Stimulated activated CD8-positive, alpha-beta memory T cell treated with anti-CD3 and anti-CD28 coated beads, Interleukin-7, amount 100 ng/mL, for 24 hours (primary cell): ENCODE data around the gene HIPK2.
"Not testable (repeated sequence)": the region's sequence is repeated elsewhere in the genome, so short reads cannot be mapped to it uniquely, and the experiment has no call there.

ENCODE experiments used
- DNase-seq: peaks from one replicate; pipeline ENCODE4 v3.0.0-alpha.2; 2020; ENCODE audit warnings: low read depth

HIPK2 gene

GRCh38 chr7:139671967-139672366, 105.8 kb downstream of the HIPK2 start:
- no peak for DNase-seq

GRCh38 chr7:139670662-139671061, 107.1 kb downstream of the HIPK2 start:
- DNase-seq = not testable (repeated sequence)

GRCh38 chr7:139669106-139670061, 108.4 kb downstream of the HIPK2 start:
- no peak for DNase-seq

DNA sequence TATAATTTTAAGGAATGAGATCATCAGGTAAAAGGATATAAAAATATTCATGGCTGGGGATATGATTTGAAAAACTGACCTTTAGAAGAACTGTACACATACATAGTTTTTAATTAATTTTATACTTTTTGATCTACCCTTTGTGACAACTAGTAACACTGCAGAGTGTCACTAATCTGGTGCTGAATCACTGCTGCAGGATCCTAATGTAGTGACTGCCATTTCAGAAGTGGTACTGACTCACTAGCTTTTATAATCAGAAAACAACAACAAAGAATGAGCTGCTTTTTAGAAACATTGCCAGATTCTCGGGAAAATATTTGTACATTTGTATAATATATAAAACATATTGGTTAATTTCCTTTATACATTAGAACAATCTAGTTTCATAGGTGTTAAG, 110.4 kb downstream of the HIPK2 start:
- DNase-seq = no peak

GRCh38 chr7:139666501-139666900, 111.3 kb downstream of the HIPK2 start:
- no peak for DNase-seq

GRCh38 chr7:139664434-139664833, 113.4 kb downstream of the HIPK2 start:
- no peak for DNase-seq

DNA sequence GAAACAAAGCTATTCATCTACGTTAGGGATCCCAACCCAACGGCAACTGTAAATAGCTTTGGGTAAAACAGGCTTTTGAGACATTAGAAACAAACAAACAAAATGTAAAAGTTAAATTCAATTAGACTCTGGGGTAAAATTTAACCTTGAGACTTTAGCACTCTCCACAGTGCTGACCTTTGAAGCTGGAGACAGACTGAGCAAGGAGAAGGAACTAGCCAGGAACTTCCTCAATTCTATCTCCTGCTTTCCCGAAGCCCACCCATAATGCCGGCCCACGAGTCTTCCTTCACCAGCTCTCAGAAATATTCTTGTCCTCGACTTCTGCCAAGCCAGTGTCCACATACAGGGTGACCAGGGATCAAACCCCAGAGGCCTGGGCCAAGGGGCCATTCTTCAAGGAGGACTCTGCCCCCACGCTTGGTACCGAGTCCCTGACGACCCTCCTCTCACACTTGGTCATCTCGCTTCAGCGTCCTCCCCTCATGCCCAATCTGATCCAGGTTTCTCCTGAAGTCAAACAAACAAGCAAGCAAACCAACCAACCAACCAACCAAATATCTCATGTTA, 114.1 kb downstream of the HIPK2 start:
- no peak for DNase-seq

- DNase-seq = no peak
These were observed 115.9 kb downstream of the HIPK2 start for GRCh38 chr7:139661903-139662302.

- no peak for DNase-seq
These were observed 116.8 kb downstream of the HIPK2 start for GRCh38 chr7:139661043-139661440.

- no peak for DNase-seq
These were observed 117.3 kb downstream of the HIPK2 start for GRCh38 chr7:139660317-139661042.

- no peak for DNase-seq
These were observed 117.9 kb downstream of the HIPK2 start for GRCh38 chr7:139659922-139660316.

DNA sequence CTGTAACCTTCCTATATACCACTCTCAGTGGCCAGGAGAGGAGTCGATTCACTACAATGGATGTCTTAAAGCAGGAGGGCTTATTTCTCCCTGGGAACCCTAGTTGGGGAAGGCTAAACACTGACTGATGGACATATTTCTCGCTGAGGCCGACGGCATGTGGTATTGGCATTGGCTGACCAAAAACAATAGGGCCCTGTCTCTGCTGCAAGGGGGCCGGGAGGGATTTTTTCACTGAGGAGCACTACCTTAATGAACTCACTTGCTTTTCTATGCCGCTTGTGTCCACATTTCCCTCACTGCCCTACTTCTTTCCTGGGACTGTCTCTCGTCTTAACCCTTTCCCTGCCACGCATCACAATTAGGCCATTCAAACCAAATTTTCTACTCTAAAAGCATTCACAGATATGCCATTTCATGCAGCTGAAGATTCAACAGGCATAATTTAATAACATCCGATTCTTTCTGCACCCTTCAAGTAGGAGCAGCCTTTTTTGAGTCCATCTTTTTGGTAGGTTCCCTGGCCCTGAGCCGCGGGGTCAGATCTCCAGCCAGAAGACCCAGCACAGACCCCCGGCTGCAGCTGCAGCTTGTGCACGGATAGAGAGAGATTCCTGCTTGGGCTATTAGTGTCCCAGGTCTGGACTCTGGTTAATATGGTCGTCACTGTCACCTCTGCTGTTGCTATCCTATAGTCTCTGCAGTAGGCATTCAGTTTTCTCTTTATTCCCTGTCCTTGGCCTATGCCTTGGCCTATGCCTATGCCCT, 118.7 kb downstream of the HIPK2 start:
- no peak for DNase-seq

DNA sequence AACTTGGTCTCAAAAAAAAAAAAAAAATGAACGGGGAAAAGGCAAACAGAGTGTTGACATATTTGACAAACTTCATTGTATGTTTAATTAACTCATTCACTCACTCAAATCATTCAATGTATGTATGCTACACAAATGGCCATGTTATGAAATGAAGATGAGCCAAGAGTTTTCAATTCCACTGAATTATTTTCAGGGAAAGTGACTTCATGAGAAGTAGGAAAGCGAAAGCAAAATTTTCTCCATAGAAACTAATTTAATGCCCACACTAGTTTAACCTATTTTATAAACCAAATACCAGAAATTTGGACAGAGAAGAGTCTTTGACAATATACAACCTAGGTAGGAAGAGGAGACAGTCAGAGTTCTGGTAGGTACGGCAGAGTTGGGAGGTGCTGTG, 119.5 kb downstream of the HIPK2 start:
- DNase-seq = no peak

- no peak for DNase-seq
These were observed 120.1 kb downstream of the HIPK2 start for GRCh38 chr7:139657725-139658124.

- no peak for DNase-seq
These were observed 121.4 kb downstream of the HIPK2 start for GRCh38 chr7:139656387-139656786.

- no peak for DNase-seq
These were observed 122.5 kb downstream of the HIPK2 start for GRCh38 chr7:139655305-139655704.

- DNase-seq = no peak
These were observed 123.3 kb downstream of the HIPK2 start for GRCh38 chr7:139654276-139655181.

DNA sequence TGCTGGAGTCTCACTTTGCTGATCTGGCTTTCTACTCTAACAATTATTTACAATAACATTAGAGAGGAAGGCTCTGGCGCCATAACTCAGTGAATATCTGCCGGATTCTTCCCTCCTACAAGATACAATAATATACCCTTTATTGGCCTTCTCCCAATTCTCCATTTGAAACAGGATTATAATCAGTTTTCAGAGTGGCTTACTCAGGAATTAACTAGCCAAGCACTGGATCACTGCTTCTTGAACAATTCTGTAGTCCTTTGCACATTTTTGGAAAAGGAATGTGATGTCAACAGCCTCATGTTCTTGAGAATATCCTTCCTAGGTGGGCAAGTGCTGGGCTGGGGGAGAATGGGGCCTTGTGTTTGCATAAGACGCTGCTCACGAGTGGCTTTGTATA, 125.9 kb downstream of the HIPK2 start:
- DNase-seq = no peak

DNA sequence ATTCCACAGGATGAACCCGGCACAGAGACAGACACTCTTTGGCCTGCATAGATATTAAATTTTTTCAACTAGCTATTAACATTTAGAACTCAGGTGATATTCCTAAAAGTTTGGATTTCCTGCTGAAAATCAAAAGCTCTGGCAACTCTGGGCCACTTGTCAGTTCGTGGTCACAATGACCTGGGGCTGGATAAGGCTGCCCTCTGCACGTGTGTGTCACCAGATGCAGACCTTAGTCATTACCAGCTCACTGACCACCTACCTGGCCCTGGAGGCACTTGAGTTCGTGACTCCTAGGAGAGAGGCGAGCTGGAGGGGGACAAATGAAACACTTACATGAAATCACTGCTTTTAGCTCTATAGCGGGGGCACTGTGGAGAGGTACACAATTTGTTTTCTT, 126.5 kb downstream of the HIPK2 start:
- no peak for DNase-seq

DNA sequence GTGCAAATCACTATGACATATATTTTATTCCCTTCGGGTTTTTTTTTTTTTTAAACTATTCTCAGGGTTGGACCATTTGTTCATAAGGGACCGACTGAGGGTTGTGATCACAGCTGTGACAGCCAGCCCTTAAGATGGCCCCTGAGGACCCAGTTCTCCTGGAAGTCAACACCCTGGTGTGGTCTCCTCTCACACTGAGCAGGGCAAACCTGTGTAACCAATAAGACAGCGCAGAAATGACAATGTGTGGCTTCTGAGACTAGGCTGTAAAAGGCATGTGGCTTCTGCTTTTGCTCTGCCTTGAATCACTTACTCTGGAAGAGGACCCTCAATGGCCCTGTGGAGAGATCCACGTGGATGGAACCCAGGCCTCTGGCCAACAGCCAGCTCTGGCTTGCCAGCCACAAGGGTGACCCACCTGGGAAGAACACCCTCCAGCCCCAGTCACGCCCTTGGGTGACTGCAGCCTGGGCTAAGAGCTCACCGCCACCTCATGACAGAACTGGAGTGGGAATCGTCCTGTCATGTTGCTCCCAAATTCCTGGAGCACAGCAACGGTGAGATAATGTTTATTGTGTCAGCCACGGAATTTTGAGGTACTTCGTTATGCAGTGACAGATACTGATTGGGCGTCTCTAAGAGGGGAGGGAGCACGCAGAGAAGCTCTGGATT, 127.2 kb downstream of the HIPK2 start:
- no peak for DNase-seq
